HG03139 (cell line): ENCODE data around the gene NEU4.

Experiments
- ATAC-seq: cut with Tn5 transposase; IDR thresholded peaks from one replicate; pipeline ENCODE4 v1.9.1; 2021; ENCODE audit not compliant: unreplicated experiment

The NEU4 gene

GRCh38 chr2:241862775-241863535 is 54.0 kb downstream of the NEU4 start:
- ATAC-seq = no peak

GRCh38 chr2:241863536-241863954 is 54.6 kb downstream of the NEU4 start:
- no peak for ATAC-seq

GRCh38 chr2:241864168-241864849 is 55.3 kb downstream of the NEU4 start:
- ATAC-seq = no peak

GRCh38 chr2:241864850-241865213 is 55.8 kb downstream of the NEU4 start:
- no peak for ATAC-seq

- no peak for ATAC-seq
Observed at GRCh38 chr2:241865416-241865956, 56.5 kb downstream of the NEU4 start.

- ATAC-seq = no peak
Observed at GRCh38 chr2:241865957-241866789, 57.2 kb downstream of the NEU4 start.
